Posterior vena cava (tissue), 2 donors: ENCODE data around the gene COX7A2. TPM values are rescaled to one million over a fixed set of nuclear protein-coding genes. Genes with fewer than 3 reads are reported as not detected.

Experiments
- DNase-seq: peaks from one replicate; pipeline ENCODE4 v3.0.0-alpha.2; 2020; ENCODE audit warnings: low spot score
- intact Hi-C, 2 donors: fragments of 100-400 bp; cut with DNase I; formaldehyde crosslinking; loops; one replicate each; pipeline versions ENCODE4 v1.14.1 to v1.14.2; 2022 to 2023
- total RNA-seq, 2 donors: library from RNA; stranded (reverse); fragmentation: NEBNext Ultra II Directional; extraction: Animal tissue kit (Norgen Biotek cat#: 25700); gene quantifications; one replicate each; pipeline ENCODE4 v1.2.1, GENCODE V29; 2021
- donor health status: DM: yes; HTN: yes; CAD: no.
- donor health status: DM: yes; HTN: yes; CAD: no.

Gene COX7A2
- total RNA-seq, 2 donors from 2014 or later = 408 to 448 TPM

- DNase-seq = peak; percentile 99
- intact Hi-C loops = loop anchor here (2.0 to 10.0 kb wide), 6 partner anchors 791 to 1471 kb away; no protein-coding TSS in a partner anchor
These were observed 37.6 kb downstream of the COX7A2 start, which contains the start of gene COL12A1 for GRCh38 chr6:75205776-75206575. COL12A1 (minus strand) TSS chr6:75206053; CDS start chr6:75202792, 3,261 bp downstream.

- intact Hi-C loops = loop anchor here (2.0 to 10.0 kb wide), 7 partner anchors 790 to 1470 kb away; no protein-coding TSS in a partner anchor
- DNase-seq = peak; percentile 89
These were observed 38.4 kb downstream of the COX7A2 start for GRCh38 chr6:75204959-75205775.

GRCh38 chr6:75204217-75204958 is 39.2 kb downstream of the COX7A2 start:
- intact Hi-C loops = loop anchor here (2.0 to 10.0 kb wide), 7 partner anchors 790 to 1470 kb away; no protein-coding TSS in a partner anchor
- peak; percentile 94 for DNase-seq

- intact Hi-C loops = loop anchor here (2.0 to 10.0 kb wide), 7 partner anchors 789 to 1469 kb away; no protein-coding TSS in a partner anchor
- no peak for DNase-seq
These were observed 39.9 kb downstream of the COX7A2 start for GRCh38 chr6:75203721-75204120.

GRCh38 chr6:75202676-75203131 is 40.9 kb downstream of the COX7A2 start:
- peak; percentile 81 for DNase-seq
- intact Hi-C loops = loop anchor here (5.0 to 10.0 kb wide), 6 partner anchors 788 to 1468 kb away; no protein-coding TSS in a partner anchor

GRCh38 chr6:75201901-75202672 is 41.5 kb downstream of the COX7A2 start:
- DNase-seq = peak; percentile 90
- intact Hi-C loops = loop anchor here (2.0 to 10.0 kb wide), 7 partner anchors 103 to 1467 kb away; no protein-coding TSS in a partner anchor

- intact Hi-C loops = loop anchor here (2.0 to 10.0 kb wide), 7 partner anchors 102 to 1466 kb away; no protein-coding TSS in a partner anchor
- DNase-seq = no peak
These were observed 42.6 kb downstream of the COX7A2 start for GRCh38 chr6:75201021-75201420.

- DNase-seq = no peak
- intact Hi-C loops = loop anchor here (2.0 to 10.0 kb wide), 7 partner anchors 101 to 1465 kb away; no protein-coding TSS in a partner anchor
These were observed 43.7 kb downstream of the COX7A2 start for GRCh38 chr6:75199889-75200288.

- no peak for DNase-seq
- intact Hi-C loops = no loop called here
These were observed 47.4 kb downstream of the COX7A2 start for GRCh38 chr6:75196081-75196687.

- intact Hi-C loops = no loop called here
- DNase-seq = no peak
These were observed 55.2 kb downstream of the COX7A2 start for GRCh38 chr6:75188221-75188925.

Other genes with a start within 250 kb of the COX7A2 start
- 100 to 1,000 TPM; 219 to 222 TPM for gene COL12A1, start 37.7 kb downstream of the COX7A2 start, total RNA-seq
- 100 to 1,000 TPM; 109 to 113 TPM for gene TMEM30A, start 41.0 kb upstream of the COX7A2 start, total RNA-seq
- 10 to 100 TPM; 40.3 to 43.2 TPM for gene FILIP1, start 250.0 kb upstream of the COX7A2 start, total RNA-seq